ENCODE data around the gene NDUFAF2.

Gene NDUFAF2

DNA sequence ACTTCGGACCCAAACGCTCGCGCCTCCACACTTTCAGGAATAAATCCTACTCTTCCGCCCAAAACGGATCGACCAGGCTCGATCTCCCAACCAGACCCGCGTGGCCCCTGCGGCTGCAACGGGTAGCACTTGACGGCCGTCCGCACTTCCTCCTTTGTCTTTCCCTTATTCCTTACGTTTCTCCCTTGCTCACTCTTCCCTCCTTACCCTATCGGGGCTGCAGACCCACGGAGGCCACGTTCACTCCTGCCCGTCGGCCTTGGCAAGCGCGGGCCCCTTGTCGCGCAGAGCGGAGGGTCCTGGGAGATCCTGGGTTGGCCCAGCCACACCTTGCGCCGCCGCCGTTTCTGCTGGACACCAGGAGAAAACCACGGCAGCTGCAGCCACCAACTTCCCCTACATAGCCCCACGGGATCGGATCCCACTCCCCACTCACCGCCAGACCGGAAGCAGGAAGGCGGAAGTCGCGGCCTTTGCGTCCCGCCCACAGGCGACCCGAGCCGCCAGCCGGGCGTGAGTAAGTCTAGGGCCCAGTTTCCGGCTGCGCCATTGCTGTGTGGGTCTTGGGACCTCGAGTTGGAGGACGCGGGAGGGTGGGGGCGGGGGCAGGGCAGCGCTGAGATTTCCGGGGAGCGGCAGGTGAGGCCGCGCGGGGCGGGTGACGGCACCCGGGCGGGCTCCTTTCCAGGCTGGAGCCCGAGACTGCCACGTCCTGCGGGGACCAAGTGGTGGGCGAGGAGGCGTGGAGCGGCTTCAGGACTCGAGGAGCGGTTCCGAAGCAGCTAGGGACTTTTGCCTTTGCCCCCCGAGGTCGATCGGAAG is 217.2 kb downstream of the NDUFAF2 start, which contains the start of gene SMIM15:
Gene SMIM15, minus strand, starts transcription at position 459 of the 822 bp plus-strand sequence. CDS start 2,297 bp downstream, outside the sequence.
- H3K9me3 ChIP-seq (ENCODE audit: low read length) = no peaks in the 10 kb centered on the region
- H3K27me3 ChIP-seq (ENCODE audit: control insufficient read depth in 1 of 2, insufficient read depth in 2 of 2, low read length in 2 of 2) = no peaks in the 10 kb centered on the region
- H3K4me1 ChIP-seq (ENCODE audit: insufficient read depth, low read length) = peaks cover 24% of the 10 kb centered on the region
- peaks cover 4% of the 10 kb centered on the region for H3K36me3 ChIP-seq (ENCODE audit: insufficient read depth, low read length)
- H3K4me3 ChIP-seq (ENCODE audit: low read depth in 1 of 2, low read length in 2 of 2) = peak within 1 kb of the TSS; percentile 95 to 96
- H3K9ac ChIP-seq (ENCODE audit: low read length) = peak within 1 kb of the TSS; percentile 91
- H3K27ac ChIP-seq (ENCODE audit: low read depth, low read length) = peak within 1 kb of the TSS; percentile 92

DNA sequence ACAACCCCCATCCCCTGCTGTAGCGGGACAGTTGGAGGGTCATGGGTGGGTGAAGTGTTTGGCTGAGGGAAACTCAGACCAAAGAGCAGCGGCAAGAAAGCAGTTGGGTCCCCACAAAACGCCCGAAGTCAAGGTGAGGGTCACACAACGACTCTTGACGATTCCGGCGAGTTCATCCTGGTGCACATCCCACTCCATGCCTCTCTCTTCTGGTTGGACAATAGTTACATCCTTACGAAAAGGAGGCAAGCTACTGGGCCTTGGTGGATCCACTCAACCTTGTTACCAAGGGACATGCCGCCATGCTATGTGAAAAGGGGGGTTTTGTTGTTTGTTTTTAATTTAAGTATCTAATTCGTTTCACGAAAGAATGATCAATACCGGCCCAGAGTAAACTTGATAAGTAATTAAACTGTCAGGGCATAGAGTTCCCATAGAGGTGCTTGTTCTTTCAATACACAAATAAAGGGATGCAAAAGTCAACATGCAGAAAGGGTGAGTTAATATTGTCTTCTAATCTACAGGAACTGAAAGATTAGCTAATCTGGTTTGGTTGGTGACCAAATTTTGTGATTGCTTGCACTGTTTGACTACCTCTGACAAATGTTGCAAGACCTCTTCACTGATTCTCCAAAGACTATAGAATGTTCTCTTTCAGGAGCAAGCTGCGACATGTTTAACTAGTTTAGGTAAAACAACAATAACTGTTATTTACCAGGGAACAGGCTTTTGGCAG is 218.0 kb downstream of the NDUFAF2 start:
- peaks cover 4% of the 10 kb centered on the region for H3K36me3 ChIP-seq (ENCODE audit: insufficient read depth, low read length)
- H3K27ac ChIP-seq (ENCODE audit: low read depth, low read length) = peak overlapping the region; percentile 92
- peaks cover 24% of the 10 kb centered on the region for H3K4me1 ChIP-seq (ENCODE audit: insufficient read depth, low read length)
- H3K27me3 ChIP-seq (ENCODE audit: control insufficient read depth in 1 of 2, insufficient read depth in 2 of 2, low read length in 2 of 2) = no peaks in the 10 kb centered on the region
- no peaks in the 10 kb centered on the region for H3K9me3 ChIP-seq (ENCODE audit: low read length)
- H3K9ac ChIP-seq (ENCODE audit: low read length) = peak overlapping the region; percentile 91
- H3K4me3 ChIP-seq (ENCODE audit: low read depth in 1 of 2, low read length in 2 of 2) = peak overlapping the region; percentile 95 to 96

DNA sequence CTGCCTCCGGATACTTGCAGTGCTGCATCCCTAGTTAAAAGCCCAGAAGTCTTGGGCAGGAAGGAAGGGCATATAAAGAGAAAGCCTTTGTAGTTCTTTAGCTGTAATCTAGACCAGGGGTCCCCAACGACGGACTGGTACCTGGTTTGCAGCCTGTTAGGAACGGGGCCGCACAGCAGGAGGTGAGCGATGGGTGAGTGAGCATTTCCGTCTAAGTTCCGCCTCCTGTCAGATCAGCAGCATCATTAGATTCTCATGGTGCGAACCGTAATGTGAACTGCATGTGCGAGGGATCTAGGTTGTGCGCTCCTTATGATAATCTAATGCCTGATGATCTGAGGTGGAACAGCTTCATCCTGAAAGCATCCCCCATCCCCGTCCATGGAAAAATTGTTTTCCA is 218.9 kb downstream of the NDUFAF2 start:
- no peaks in the 10 kb centered on the region for H3K27me3 ChIP-seq (ENCODE audit: control insufficient read depth in 1 of 2, insufficient read depth in 2 of 2, low read length in 2 of 2)
- H3K36me3 ChIP-seq (ENCODE audit: insufficient read depth, low read length) = peaks cover 4% of the 10 kb centered on the region
- H3K4me3 ChIP-seq (ENCODE audit: low read depth in 1 of 2, low read length in 2 of 2) = peak overlapping the region in 1 of 2 donors; percentile 96
- no peaks in the 10 kb centered on the region for H3K9me3 ChIP-seq (ENCODE audit: low read length)
- H3K9ac ChIP-seq (ENCODE audit: low read length) = no peak overlapping the region
- H3K4me1 ChIP-seq (ENCODE audit: insufficient read depth, low read length) = peaks cover 24% of the 10 kb centered on the region
- no peak overlapping the region for H3K27ac ChIP-seq (ENCODE audit: low read depth, low read length)

DNA sequence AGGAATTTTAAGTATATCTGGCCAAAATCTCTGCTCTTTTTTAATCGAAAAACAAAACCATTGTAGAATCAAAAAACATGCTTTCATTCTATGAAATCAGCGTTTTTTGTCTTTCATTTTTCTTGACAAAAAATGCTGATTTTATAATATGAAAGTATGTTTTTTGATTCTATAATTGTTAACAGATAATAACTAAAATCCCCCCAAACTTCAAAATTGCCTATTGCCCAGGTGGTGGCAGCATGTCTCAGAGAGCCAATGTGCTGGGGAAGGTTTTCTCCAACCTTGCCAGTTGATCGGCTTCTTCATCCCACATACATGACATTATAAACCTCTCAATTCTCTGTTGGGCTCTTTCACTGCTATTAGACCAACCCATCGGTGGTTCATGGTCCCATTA is 222.4 kb downstream of the NDUFAF2 start:
- H3K9me3 ChIP-seq (ENCODE audit: low read length) = no peaks in the 10 kb centered on the region
- no peak overlapping the region for H3K9ac ChIP-seq (ENCODE audit: low read length)

DNA sequence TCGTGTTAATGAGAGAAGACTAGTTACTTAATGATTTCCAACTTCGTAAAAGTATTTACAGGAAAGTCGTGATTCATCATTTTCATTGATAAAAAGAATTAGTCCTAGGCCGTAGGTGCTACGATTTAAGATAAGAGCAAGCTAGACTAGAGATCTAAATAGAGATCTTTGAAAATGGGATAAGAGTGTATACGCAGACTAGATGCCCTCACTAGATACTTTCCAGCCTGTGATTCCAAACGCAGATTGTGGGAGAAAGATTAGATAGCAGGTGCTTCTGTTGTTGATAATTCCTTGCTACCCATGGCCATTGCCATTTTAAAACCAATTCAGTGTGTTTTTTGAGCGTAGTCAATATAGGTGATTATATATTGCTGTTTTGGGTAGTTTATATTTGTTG is 223.9 kb downstream of the NDUFAF2 start:
- no peak overlapping the region for H3K27ac ChIP-seq (ENCODE audit: low read depth, low read length)
- no peaks in the 10 kb centered on the region for H3K36me3 ChIP-seq (ENCODE audit: insufficient read depth, low read length)
- H3K4me1 ChIP-seq (ENCODE audit: insufficient read depth, low read length) = peaks cover 2% of the 10 kb centered on the region
- H3K9me3 ChIP-seq (ENCODE audit: low read length) = no peaks in the 10 kb centered on the region
- no peak overlapping the region for H3K9ac ChIP-seq (ENCODE audit: low read length)
- no peaks in the 10 kb centered on the region for H3K27me3 ChIP-seq (ENCODE audit: control insufficient read depth in 1 of 2, insufficient read depth in 2 of 2, low read length in 2 of 2)
- no peak overlapping the region for H3K4me3 ChIP-seq (ENCODE audit: low read depth in 1 of 2, low read length in 2 of 2)

More for the DNA sequence above, 222.4 kb downstream of the NDUFAF2 start:
- Histone ChIP-seq H3K4me3 (ENCODE audit: low read depth in 1 of 2, low read length in 2 of 2) (no peak overlapping the region), H3K27me3 (ENCODE audit: control insufficient read depth in 1 of 2, insufficient read depth in 2 of 2, low read length in 2 of 2) (no peaks in the 10 kb centered on the region), H3K36me3 (ENCODE audit: insufficient read depth, low read length) (no peaks in the 10 kb centered on the region), H3K27ac (ENCODE audit: low read depth, low read length) (no peak overlapping the region), H3K4me1 (ENCODE audit: insufficient read depth, low read length) (peaks cover 11% of the 10 kb centered on the region)

DNA sequence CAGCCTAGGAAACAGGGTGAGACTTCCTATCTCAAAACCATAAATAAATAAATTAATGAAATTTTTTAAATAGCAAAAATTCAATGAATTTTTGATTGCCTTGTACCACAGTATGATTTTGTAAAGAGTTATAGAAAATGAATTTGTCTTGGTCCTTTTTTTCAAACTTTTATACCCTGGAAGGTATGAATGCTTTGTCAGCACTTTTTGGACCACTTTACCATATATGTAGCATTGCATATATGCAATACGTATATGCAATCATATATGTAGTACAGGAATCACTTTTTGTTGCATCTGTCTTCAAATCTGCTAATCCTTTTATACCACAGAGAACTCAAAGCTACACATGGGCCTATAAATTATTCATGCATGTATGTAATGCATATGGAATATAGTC is 226.5 kb downstream of the NDUFAF2 start:
- no peak overlapping the region for H3K27ac ChIP-seq (ENCODE audit: low read depth, low read length)
- no peaks in the 10 kb centered on the region for H3K4me1 ChIP-seq (ENCODE audit: insufficient read depth, low read length)
- H3K4me3 ChIP-seq (ENCODE audit: low read depth in 1 of 2, low read length in 2 of 2) = no peak overlapping the region
- H3K36me3 ChIP-seq (ENCODE audit: insufficient read depth, low read length) = no peaks in the 10 kb centered on the region
- H3K9me3 ChIP-seq (ENCODE audit: low read length) = no peaks in the 10 kb centered on the region
- H3K9ac ChIP-seq (ENCODE audit: low read length) = no peak overlapping the region
- no peaks in the 10 kb centered on the region for H3K27me3 ChIP-seq (ENCODE audit: control insufficient read depth in 1 of 2, insufficient read depth in 2 of 2, low read length in 2 of 2)

DNA sequence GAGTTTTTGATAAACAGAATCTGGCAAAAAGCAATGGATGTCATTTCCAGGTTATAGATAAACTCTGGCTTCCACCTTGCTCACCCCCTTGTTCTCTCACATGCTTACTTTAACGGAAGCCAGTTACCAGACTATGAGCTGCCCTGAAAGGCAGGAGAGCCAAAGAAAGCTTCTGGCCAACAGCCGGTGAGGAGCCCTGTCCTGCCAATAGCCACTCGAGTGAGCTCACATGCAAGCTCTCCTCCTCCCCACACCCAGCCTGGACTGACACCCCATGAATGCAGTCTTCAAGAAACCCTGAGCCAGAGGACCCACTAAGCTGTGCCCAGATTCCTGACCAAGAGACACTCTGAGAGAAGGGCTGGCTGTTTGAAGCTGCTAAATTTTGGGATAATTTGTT is 231.6 kb downstream of the NDUFAF2 start:
- Histone ChIP-seq H3K27ac (ENCODE audit: low read depth, low read length) (no peak overlapping the region), H3K4me3 (ENCODE audit: low read depth in 1 of 2, low read length in 2 of 2) (no peak overlapping the region), H3K9me3 (ENCODE audit: low read length) (no peaks in the 10 kb centered on the region), H3K9ac (ENCODE audit: low read length) (no peak overlapping the region), H3K27me3 (ENCODE audit: control insufficient read depth in 1 of 2, insufficient read depth in 2 of 2, low read length in 2 of 2) (no peaks in the 10 kb centered on the region), H3K36me3 (ENCODE audit: insufficient read depth, low read length) (no peaks in the 10 kb centered on the region), H3K4me1 (ENCODE audit: insufficient read depth, low read length) (no peaks in the 10 kb centered on the region)

DNA sequence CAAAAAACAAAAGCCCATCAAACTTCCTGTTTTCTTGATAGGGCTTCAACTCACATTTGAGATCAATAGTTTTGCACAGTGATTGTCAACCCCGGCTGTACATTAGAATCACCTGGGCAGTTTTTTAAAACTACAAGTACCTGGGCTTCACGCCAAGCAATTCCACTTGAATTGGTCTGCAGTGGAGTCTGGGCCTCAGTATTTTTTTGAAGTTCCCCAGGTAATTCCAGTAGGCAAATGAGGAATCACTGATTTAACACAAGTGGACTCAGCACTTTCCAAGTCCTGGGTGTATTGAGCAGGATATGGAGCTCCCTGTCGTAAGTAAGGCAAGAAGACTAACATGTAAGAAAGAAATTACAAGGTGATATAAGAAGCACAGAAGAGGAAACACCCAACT is 232.1 kb downstream of the NDUFAF2 start:
- Histone ChIP-seq H3K27ac (ENCODE audit: low read depth, low read length) (no peak overlapping the region), H3K9me3 (ENCODE audit: low read length) (no peaks in the 10 kb centered on the region), H3K36me3 (ENCODE audit: insufficient read depth, low read length) (no peaks in the 10 kb centered on the region), H3K4me1 (ENCODE audit: insufficient read depth, low read length) (no peaks in the 10 kb centered on the region), H3K9ac (ENCODE audit: low read length) (no peak overlapping the region), H3K27me3 (ENCODE audit: control insufficient read depth in 1 of 2, insufficient read depth in 2 of 2, low read length in 2 of 2) (no peaks in the 10 kb centered on the region), H3K4me3 (ENCODE audit: low read depth in 1 of 2, low read length in 2 of 2) (no peak overlapping the region)

DNA sequence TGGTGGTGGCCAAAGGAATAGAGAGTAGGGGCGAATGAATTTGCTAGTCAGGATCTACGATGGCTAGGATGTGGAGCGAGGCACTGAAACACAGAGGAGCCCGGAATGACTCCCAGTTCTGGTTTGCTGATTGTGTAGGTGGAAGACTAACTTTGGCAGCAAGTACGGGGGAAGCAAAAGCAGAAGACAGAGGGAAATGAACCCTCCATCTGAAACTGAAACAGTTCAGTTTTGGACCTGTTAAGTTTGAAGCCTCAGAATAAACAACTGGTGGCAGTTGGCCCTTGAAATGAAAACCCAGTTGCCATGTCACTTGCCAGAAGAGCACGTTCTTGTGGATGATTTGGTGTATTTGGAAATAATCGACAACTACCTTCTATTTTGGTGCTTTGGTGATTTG is 232.7 kb downstream of the NDUFAF2 start:
- H3K27me3 ChIP-seq (ENCODE audit: control insufficient read depth in 1 of 2, insufficient read depth in 2 of 2, low read length in 2 of 2) = no peaks in the 10 kb centered on the region

DNA sequence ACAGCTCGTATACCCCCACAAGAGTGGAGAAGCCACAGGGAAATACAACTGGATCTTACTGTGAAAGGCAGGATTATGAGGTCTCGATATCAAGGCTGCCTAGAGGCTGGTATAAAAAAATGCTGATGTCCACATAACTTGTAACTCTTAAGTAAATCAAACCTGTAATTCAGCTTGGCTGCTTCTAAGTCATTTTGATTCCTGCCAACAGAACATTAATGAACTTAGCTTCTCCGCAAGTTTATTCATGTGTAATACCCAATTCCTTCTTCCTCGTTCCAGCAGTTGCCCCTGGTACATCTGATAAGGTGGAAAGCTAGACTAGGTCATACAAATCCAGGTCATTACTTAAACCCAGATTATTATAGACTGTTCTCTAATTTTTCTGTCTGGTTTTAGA is 233.7 kb downstream of the NDUFAF2 start:
- no peaks in the 10 kb centered on the region for H3K27me3 ChIP-seq (ENCODE audit: control insufficient read depth in 1 of 2, insufficient read depth in 2 of 2, low read length in 2 of 2)
- no peaks in the 10 kb centered on the region for H3K36me3 ChIP-seq (ENCODE audit: insufficient read depth, low read length)

More for the DNA sequence above, 232.7 kb downstream of the NDUFAF2 start:
- H3K27ac ChIP-seq (ENCODE audit: low read depth, low read length) = no peak overlapping the region
- H3K9me3 ChIP-seq (ENCODE audit: low read length) = no peaks in the 10 kb centered on the region
- H3K4me3 ChIP-seq (ENCODE audit: low read depth in 1 of 2, low read length in 2 of 2) = no peak overlapping the region
- no peak overlapping the region for H3K9ac ChIP-seq (ENCODE audit: low read length)
- no peaks in the 10 kb centered on the region for H3K4me1 ChIP-seq (ENCODE audit: insufficient read depth, low read length)
- H3K36me3 ChIP-seq (ENCODE audit: insufficient read depth, low read length) = no peaks in the 10 kb centered on the region

DNA sequence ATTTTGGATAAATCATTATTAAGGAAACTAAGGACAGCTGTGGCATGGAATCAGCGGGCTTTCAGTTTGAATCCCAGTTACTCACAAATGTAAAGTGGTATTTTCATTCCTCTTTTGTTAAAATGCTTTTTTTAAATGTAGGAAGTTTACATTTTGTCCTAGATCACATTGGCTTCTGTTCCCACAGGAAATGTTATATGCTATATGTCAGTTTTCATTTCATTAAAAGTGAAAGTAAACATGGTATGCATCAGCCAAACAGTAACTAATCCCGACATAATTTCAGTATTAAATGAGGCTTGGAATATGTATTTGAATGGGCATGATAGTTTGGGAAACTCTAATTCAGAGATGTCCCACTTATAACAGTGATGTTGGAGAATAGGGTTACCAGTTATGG is 235.9 kb downstream of the NDUFAF2 start:
- Histone ChIP-seq H3K9ac (ENCODE audit: low read length) (no peak overlapping the region), H3K36me3 (ENCODE audit: insufficient read depth, low read length) (no peaks in the 10 kb centered on the region), H3K27me3 (ENCODE audit: control insufficient read depth in 1 of 2, insufficient read depth in 2 of 2, low read length in 2 of 2) (no peaks in the 10 kb centered on the region), H3K27ac (ENCODE audit: low read depth, low read length) (no peak overlapping the region), H3K4me3 (ENCODE audit: low read depth in 1 of 2, low read length in 2 of 2) (no peak overlapping the region), H3K9me3 (ENCODE audit: low read length) (no peaks in the 10 kb centered on the region), H3K4me1 (ENCODE audit: insufficient read depth, low read length) (no peaks in the 10 kb centered on the region)

More for the DNA sequence above, 233.7 kb downstream of the NDUFAF2 start:
- Histone ChIP-seq H3K4me1 (ENCODE audit: insufficient read depth, low read length) (no peaks in the 10 kb centered on the region), H3K27ac (ENCODE audit: low read depth, low read length) (no peak overlapping the region), H3K9me3 (ENCODE audit: low read length) (no peaks in the 10 kb centered on the region), H3K4me3 (ENCODE audit: low read depth in 1 of 2, low read length in 2 of 2) (no peak overlapping the region), H3K9ac (ENCODE audit: low read length) (no peak overlapping the region)
